Kidney (tissue), 14 donors: Measurements from ENCODE around the gene VAV2. TPM values are rescaled to one million over a fixed set of nuclear protein-coding genes. Genes with fewer than 3 reads are reported as not detected.
A peak's percentile ranks its signal among the peaks of the same experiment; 100 is the strongest.

ENCODE experiments used
- DNase-seq, 5 donors: peaks; one replicate each; pipeline ENCODE4 v3.0.0-alpha.2; 2013 to 2020
- FAIRE-seq: peaks from 2 replicates; lab custom pipeline; 2012; peaks lifted over from hg19 to GRCh38; lab: Jason Lieb, UNC
- H3K27ac ChIP-seq, 2 donors: one replicate each; pipeline ENCODE4 v1.7.0; 2013; ENCODE audit warnings: low read depth in 2 of 2, low read length in 2 of 2, inconsistent platforms in 1 of 2
- H3K27me3 ChIP-seq: one replicate; pipeline ENCODE4 v1.7.1; 2013; ENCODE audit warnings: low read length, inconsistent platforms; ENCODE audit not compliant: control insufficient read depth, insufficient read depth
- H3K36me3 ChIP-seq, 3 donors: one replicate each; pipeline versions ENCODE4 v1.7.0 to v1.7.1; 2013; ENCODE audit warnings: low read length in 3 of 3, control low read depth in 1 of 3, inconsistent platforms in 1 of 3; ENCODE audit not compliant: insufficient read depth in 3 of 3, control insufficient read depth in 2 of 3
- H3K4me1 ChIP-seq, 3 donors: one replicate each; pipeline versions ENCODE4 v1.7.0 to v1.7.1; 2013; ENCODE audit warnings: low read length in 3 of 3, inconsistent platforms in 1 of 3, low read depth in 1 of 3; ENCODE audit not compliant: control insufficient read depth in 2 of 3, insufficient read depth in 2 of 3
- H3K4me3 ChIP-seq, 3 donors: one replicate each; pipeline versions ENCODE4 v1.7.0 to v1.8.1; 2013; ENCODE audit warnings: low read length in 3 of 3, control low read depth in 1 of 3, inconsistent platforms in 1 of 3
- H3K9ac ChIP-seq, 3 donors: one replicate each; pipeline versions ENCODE4 v1.7.0 to v1.7.1; 2013; ENCODE audit warnings: low read length in 3 of 3, control low read depth in 1 of 3, inconsistent platforms in 1 of 3
- H3K9me3 ChIP-seq, 3 donors: one replicate each; pipeline versions ENCODE4 v1.7.0 to v1.7.1; 2013; ENCODE audit warnings: low read length in 3 of 3, control low read depth in 1 of 3, inconsistent platforms in 1 of 3; ENCODE audit not compliant: control insufficient read depth in 2 of 3, insufficient read depth in 1 of 3
- CTCF ChIP-seq: IDR thresholded peaks from 3 replicates; pipeline ENCODE4 v1.5.1; 2012; ENCODE audit warnings: mild to moderate bottlenecking, moderate library complexity, borderline replicate concordance; ENCODE audit not compliant: insufficient read depth; ENCODE audit errors: extremely low read depth
- intact Hi-C: fragments of 100-400 bp; cut with DNase I; formaldehyde crosslinking; loops from one replicate; pipeline ENCODE4 v1.11.1; 2022
- polyA plus RNA-seq: library from polyadenylated mRNA; stranded (reverse); fragments of 350-450 nt; fragmentation: Illumina TruSeq; extraction: RNeasy Lipid Tissue Mini Kit (QIAGEN cat#74804); gene quantifications from one replicate; pipeline ENCODE4 v1.2.3, GENCODE V29; 2014; ENCODE audit warnings: low read depth, low replicate concordance; ENCODE audit not compliant: insufficient read depth
- total RNA-seq: library from RNA; stranded (reverse); fragmentation: NEBNext Ultra II Directional; extraction: Animal tissue kit (Norgen Biotek cat#: 25700); gene quantifications from one replicate; pipeline ENCODE4 v1.2.1, GENCODE V29; 2021
- donor health status: control.
- donor health status: control.
- donor health status: control.
- donor health status: control.
- donor health status: control.
- donor health status: DM: yes; HTN: yes; CAD: no.
- donor health status: Normal renal cell carcinoma (clear cell type).

The VAV2 gene
- total and polyA plus RNA-seq, 2 donors from 2014 or later = 22.3 to 47.1 TPM

GRCh38 chr9:133815781-133816180, 176.3 kb downstream of the VAV2 start:
- FAIRE-seq = no peak
- H3K4me1 ChIP-seq = no peaks in the 10 kb centered on the region
- no peak overlapping the region for H3K27ac ChIP-seq
- H3K9me3 ChIP-seq = no peaks in the 10 kb centered on the region
- TF ChIP-seq CTCF = no peak
- no peaks in the 10 kb centered on the region for H3K36me3 ChIP-seq
- no peaks in the 10 kb centered on the region for H3K27me3 ChIP-seq
- no peak overlapping the region for H3K9ac ChIP-seq
- H3K4me3 ChIP-seq = no peak overlapping the region
- DNase-seq = no peak
- intact Hi-C loops = no loop called here

GRCh38 chr9:133814586-133815208, 177.4 kb downstream of the VAV2 start:
- H3K4me1 ChIP-seq = no peaks in the 10 kb centered on the region
- no peaks in the 10 kb centered on the region for H3K9me3 ChIP-seq
- no peak overlapping the region for H3K9ac ChIP-seq
- no peak for DNase-seq
- intact Hi-C loops = no loop called here
- H3K36me3 ChIP-seq = no peaks in the 10 kb centered on the region
- no peaks in the 10 kb centered on the region for H3K27me3 ChIP-seq
- no peak for FAIRE-seq
- no peak overlapping the region for H3K27ac ChIP-seq
- no peak overlapping the region for H3K4me3 ChIP-seq
- TF ChIP-seq CTCF = no peak

DNA sequence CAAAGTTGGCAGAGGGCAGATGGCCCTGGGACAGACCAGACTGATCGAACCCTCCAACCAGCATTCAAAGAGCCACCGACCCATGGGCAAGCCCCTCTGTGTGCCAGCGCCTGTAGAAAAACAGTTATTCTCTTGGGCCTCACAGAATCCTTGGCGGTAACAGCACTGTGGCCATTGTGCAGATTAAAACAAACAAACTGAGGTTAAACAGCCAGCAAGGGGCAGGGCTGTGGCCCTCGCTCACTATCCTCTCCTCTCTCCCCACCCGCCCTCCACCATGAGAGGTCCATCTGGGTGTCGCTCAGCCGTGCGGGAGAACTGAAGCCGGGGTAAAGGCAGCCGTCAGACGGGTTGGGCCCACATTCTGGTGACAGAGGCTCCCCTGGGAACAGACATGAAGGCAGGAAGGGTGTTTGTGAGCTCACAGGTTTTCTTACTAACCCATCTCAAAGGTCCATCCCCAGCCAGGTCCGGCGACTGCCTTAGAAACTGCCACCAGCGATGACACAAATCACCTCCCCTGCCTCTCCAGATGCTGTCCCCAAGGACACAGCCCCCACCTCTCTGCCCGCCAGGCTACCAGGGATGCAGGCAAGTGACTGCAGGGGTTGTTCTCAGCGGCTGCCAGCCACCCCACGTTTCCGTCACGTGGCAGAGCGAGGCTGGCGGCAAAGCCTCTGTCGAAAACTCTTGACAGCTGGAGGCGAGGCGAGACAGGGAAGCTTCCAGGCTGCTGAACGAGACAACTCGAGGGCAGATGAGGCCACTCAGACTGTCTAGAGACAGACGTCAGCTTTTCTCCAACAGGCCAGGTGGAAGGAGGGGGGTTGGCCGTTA, 178.2 kb downstream of the VAV2 start:
- Histone ChIP-seq H3K27me3 (no peaks in the 10 kb centered on the region), H3K9me3 (no peaks in the 10 kb centered on the region), H3K9ac (no peak overlapping the region), H3K36me3 (no peaks in the 10 kb centered on the region), H3K4me1 (no peaks in the 10 kb centered on the region), H3K4me3 (no peak overlapping the region), H3K27ac (no peak overlapping the region)
- FAIRE-seq (no peak), DNase-seq (peak in 2 of 5 donors; percentile 27 to 49)
- intact Hi-C loops = no loop called here
- no peak for TF ChIP-seq CTCF
